Stimulated activated CD4-positive, alpha-beta T cell treated with anti-CD3 and anti-CD28 coated beads, Interleukin-15, amount 100 ng/mL, for 48 hours (primary cell): Measurements from ENCODE around the gene FBXO21.

ENCODE experiments used
- DNase-seq, 2 donors: peaks; one replicate each; pipeline ENCODE4 v3.0.0-alpha.2; 2020; ENCODE audit warnings: low read depth in 2 of 2

The FBXO21 gene

DNA sequence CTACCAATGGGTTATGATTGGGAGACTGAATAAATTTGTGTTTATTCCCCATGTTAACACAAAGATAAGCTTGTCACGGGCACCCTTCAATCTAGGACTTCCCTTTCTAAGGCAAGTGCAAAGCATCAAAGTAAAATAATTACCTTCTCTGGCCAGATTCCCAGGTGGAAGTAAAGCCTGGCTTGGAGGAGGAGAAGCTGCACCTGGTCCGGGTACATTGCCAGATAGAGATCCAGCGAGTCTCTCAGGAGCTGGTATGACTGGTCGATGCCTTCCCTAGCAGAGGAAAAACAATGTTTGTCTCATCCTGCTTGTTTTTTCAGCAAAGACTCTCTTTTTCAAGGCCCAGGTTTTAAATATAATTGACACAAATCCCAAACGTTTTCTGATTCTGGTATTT is 24.9 kb downstream of the FBXO21 start:
- DNase-seq = no peak

- no peak for DNase-seq
Measured at GRCh38 chr12:117162633-117163032, 27.6 kb downstream of the FBXO21 start.

DNA sequence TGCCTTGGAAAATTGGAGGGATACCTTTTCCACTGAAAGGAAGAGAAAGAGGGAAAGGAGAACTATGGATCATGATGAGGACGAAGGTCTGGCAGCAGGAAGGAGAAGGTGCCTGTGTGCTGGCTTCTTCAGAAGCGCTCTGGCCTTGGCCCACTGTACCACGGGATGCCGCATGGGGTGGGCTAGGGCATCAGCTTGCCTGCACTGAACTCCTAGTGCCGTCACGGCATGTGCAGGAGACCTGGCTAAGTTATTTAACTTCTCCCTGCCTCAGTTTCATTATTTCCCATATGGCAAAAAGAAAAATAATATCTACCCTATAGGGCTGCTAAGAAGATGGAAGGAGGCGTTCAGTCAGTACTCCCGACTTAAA is 28.1 kb downstream of the FBXO21 start:
- no peak for DNase-seq

- DNase-seq = no peak
Measured at GRCh38 chr12:117161460-117162166, 28.7 kb downstream of the FBXO21 start.

DNA sequence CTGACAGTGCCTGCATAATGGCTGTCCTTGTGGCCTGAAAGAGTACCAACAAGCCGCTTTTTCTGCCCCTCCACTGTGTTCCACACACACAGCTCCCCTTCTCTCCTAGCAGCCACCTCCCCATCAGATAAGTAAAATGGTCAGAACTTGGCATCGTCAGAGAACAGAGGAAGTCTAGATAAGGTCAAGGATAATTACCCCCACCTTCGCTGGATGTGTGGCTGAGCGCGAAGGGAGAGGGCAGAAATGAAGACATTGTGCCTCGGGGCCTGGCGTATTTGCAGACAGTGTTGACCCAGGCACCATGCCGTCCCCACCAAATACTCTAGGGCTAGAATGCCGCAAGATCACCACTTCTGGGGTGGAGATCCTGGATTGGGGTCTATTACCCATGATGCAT is 30.6 kb downstream of the FBXO21 start:
- DNase-seq = no peak

DNA sequence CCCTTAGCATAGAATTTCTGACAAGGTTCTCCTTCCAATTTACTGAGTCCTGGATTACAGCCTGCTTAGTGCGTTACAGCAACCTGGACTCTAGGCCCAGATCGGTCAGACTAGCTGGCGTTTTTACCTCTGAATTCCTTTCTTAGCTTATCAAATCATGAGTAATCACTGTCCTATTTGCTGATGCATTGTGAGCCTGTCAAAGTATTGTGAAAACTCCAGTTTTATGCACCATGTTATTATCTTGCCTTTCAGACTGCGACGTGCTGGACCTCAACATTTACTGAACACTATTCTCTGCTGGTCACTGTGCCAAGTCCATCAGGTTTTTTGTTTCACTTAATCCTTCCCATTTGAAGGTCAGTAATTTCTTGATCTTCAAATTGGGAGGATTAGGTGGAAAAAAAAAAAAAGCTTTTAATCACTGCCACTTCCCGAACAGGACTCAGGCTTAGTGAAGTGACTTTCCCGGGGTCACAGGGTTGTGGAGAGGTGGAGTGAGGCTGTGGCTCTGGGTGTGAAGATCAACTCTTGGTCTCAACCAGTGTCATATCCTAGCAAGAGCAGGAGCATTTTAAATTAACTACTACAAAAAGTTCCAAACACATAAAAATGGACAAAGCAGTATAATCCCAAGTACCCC is 31.2 kb downstream of the FBXO21 start:
- no peak for DNase-seq

- DNase-seq = no peak
Measured at GRCh38 chr12:117158096-117158495, 32.2 kb downstream of the FBXO21 start.

DNA sequence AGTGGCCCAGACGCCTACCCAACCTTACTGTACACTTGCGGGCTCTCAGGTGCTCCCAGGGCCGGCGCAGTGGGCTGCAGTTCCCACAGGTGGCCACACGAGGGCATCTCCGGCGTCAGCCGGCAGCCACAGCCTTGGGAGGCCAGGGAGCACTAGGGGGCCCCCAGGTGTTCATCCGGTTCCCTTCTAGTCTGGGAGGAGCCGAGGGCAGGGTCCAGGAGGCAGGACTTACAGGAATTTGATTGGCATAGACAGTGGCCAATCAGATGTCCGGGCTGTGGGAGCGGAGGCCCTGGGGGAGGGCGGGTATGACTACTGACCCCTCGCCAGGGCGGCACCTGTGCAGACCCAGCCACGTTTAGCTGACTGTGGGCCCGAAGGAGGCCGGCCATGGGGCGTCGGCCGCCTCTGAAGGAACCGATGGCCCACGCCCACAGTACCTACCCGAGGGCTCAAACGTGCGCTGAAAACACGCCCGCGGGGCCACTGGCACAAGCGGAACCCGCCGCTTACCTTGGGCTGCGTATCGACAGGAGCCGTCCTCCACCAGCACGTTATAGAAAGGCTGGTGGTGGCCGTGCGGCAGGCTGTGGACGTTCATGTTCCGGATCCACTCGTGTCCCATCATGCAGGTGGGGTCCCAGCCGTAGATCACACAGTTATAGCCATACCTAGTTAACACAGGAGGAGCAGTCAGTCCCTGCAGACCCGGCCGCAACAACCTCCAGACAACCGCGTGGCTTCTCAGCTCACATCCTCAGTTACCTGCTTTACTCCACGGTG is 34.8 kb downstream of the FBXO21 start:
- DNase-seq = peak; percentile 70 to 72

- DNase-seq = no peak
Measured at GRCh38 chr12:117152793-117153775, 37.2 kb downstream of the FBXO21 start.

DNA sequence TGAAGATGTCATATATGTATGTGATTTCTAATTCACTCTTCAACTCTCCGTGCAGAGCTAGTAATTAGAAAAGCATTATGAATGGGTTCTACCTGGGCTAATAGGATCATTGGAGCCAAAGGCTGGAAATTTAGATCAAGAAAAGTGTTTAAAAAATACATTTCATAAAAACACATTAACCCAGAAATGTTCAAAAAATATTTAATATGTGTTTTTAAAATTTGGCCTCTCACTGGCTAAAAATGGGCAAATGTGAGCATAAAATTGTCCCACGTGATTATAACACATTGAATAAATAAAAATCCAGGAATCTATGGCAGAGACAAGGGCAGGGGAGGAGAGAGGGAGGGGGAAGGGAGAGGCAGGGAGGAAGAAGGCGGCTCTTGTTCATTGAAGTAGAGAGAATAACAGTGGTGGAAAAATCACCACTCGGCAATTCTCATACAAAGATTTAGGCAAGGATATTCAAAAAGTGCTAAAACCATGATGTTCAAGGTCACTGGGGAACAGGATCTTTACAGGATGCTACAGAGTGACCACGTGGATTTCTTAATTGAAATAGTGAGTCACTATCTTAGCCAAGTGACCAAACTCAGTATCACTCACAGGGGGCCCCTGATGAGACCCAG is 38.8 kb downstream of the FBXO21 start:
- no peak for DNase-seq

DNA sequence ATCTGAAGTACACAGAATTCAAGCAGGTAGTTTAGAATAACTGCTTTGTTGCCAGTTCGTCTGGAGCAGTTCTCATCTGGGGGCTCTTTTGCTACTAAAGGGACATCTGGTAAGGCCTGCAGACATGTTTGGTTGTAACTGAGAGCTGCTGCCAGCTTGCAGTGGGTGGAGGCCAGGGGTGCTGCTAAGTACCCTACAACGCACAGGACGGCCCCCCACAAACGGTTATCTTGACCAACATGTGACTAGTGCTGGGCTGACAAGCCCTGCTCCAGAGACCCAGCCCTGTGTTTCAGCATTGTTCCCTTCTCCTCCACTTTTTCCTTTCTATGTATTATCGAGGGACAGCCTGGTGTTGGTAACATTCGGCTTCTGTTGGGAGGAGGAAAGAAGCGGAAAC is 40.8 kb downstream of the FBXO21 start:
- no peak for DNase-seq

DNA sequence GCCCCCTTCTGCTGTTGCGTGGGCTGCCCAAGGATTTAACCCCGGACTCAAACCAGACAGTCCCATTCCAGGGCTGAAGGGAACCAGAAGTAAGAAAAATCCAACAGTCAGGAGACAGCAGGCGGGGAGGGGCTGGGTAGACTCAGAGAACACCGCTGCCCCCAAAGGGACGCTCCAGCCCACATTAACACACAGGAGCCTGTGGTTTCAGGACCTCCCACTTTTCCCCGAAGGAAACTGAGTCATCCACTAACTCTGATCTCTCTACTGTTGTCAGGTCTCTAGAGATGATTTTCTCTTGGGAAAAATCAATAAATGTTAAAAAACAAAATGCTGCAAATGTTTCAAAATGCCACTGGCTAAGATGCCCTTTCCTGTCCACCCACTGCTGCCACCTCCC is 41.6 kb downstream of the FBXO21 start:
- DNase-seq = no peak

GRCh38 chr12:117147639-117148038 is 42.6 kb downstream of the FBXO21 start:
- no peak for DNase-seq

DNA sequence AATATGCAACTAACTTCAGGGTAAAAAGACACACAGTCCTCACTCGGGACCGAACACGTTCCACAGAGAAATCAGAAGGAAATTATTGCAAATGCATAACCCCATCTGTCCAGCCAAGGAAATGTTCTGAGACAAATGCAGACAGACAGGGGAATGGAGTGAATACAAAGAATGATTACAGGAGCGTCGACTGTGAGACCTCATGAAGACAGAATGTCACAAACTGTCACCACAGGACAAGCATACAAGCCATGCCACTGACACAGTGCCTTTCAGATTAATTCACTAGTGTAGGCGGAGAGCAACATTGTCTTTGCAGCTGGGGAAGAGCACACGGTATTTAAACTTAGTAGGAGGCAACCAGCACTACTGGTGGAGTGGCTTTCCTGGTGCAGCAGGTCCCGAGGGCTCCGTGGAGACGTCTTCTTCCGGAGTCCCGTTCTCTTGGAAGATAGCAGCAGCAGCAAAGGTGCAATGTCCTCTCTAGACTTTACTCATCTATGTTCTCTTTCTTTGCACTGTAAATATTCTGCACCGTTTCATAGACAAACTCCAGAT is 44.6 kb downstream of the FBXO21 start:
- DNase-seq = no peak

DNA sequence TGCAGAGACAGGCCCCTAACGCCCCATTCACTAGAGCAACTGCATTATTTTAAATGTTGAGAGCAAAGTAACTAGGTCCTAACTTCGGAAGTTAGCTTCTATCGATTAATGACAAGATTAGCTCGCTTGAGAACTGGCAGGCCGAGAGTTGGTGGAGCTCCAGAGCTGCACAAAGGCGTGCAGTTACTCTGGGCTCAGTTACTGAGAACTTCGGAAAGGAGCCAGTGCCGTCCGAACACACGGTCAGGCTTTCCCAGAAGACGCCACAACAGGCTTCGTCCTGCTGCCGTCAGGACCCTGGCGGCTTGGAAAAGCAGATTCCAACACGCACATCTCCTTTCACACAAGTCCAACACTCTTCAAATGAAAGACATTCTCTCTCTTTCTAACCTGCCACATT is 45.7 kb downstream of the FBXO21 start:
- no peak for DNase-seq

GRCh38 chr12:117143008-117143532 is 47.2 kb downstream of the FBXO21 start:
- no peak for DNase-seq

DNA sequence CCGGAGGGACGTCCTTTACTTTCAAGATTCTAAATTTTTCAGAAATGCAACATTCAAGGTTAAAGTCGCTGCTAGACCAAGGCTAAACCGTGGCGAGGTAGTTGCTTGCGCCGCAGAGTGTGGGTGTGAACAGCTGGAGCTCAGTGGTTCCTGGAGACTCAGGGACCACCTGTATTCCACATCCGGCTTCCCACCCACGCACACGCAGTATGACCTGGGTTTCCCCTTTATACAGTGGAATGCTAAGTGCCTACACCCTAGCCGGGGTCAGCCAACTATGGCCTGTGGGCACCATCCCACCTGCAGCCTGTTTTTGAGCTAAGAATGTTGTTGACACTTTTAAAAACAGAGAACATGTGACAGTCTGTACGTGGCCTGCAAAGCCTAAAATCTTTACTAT is 48.2 kb downstream of the FBXO21 start:
- no peak for DNase-seq

- DNase-seq = no peak
Measured at GRCh38 chr12:117141097-117141898, 49.0 kb downstream of the FBXO21 start.

GRCh38 chr12:117140397-117141096 is 49.7 kb downstream of the FBXO21 start:
- DNase-seq = no peak
